Measurements from ENCODE around the gene CYP2A13. TPM values are rescaled to one million over a fixed set of nuclear protein-coding genes. Genes with fewer than 3 reads are reported as not detected.
A peak's percentile ranks its signal among the peaks of the same experiment; 100 is the strongest.
"Not testable (repeated sequence)": the region's sequence is repeated elsewhere in the genome, so short reads cannot be mapped to it uniquely, and the experiment has no call there.

The CYP2A13 gene, protein sequence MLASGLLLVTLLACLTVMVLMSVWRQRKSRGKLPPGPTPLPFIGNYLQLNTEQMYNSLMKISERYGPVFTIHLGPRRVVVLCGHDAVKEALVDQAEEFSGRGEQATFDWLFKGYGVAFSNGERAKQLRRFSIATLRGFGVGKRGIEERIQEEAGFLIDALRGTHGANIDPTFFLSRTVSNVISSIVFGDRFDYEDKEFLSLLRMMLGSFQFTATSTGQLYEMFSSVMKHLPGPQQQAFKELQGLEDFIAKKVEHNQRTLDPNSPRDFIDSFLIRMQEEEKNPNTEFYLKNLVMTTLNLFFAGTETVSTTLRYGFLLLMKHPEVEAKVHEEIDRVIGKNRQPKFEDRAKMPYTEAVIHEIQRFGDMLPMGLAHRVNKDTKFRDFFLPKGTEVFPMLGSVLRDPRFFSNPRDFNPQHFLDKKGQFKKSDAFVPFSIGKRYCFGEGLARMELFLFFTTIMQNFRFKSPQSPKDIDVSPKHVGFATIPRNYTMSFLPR
- total RNA-seq, result not detected

DNA sequence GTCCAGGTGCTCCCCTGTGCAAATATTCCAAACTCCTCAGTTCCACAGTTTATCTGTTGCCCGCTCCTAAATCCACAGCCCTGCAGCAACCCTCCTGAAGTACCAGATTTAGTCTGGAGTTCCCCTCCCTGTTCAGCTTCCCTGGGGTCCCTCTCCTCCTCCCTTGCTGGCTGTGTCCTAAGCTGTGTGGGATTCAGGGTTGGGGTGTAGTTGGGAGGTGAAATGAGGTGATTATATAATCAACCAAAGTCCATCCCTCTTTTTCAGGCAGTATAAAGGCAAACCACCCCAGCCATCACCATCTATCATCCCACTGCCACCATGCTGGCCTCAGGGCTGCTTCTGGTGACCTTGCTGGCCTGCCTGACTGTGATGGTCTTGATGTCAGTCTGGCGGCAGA is at the start of gene CYP2A13:
TSS of gene CYP2A13 (plus strand) at position 301 of the 400 bp plus-strand sequence. CDS start at position 322, 21 bp downstream.
- peaks cover 0 to 55% (median 4%) of the 10 kb centered on the region in 4 donors for H3K27me3 ChIP-seq
- H3K4me3 ChIP-seq, result no peak within 1 kb of the TSS
- no peak within 1 kb of the TSS for H3K27ac ChIP-seq (replicated peaks in 1 of 4)
- H3K4me1 ChIP-seq, result no peaks in the 10 kb centered on the region
- DNase-seq (ENCODE audit: extremely low spot score), result no peak
- H3K9me3 ChIP-seq, result no peaks in the 10 kb centered on the region
- whole genome bisulfite sequencing, result 58% methylated on average over 2 of the region's 2 CpGs
- no peaks in the 10 kb centered on the region for H3K36me3 ChIP-seq
- intact Hi-C loops (cut with DNase I), result no loop called here
- TF ChIP-seq POLR2A (IDR thresholded peaks at IDR 0.05; ENCODE audit: low read depth) (no peak), POLR2AphosphoS5 (IDR thresholded peaks at IDR 0.05) (no peak), EP300 (IDR thresholded peaks at IDR 0.05) (no peak)
- TF ChIP-seq, protein P1, sequence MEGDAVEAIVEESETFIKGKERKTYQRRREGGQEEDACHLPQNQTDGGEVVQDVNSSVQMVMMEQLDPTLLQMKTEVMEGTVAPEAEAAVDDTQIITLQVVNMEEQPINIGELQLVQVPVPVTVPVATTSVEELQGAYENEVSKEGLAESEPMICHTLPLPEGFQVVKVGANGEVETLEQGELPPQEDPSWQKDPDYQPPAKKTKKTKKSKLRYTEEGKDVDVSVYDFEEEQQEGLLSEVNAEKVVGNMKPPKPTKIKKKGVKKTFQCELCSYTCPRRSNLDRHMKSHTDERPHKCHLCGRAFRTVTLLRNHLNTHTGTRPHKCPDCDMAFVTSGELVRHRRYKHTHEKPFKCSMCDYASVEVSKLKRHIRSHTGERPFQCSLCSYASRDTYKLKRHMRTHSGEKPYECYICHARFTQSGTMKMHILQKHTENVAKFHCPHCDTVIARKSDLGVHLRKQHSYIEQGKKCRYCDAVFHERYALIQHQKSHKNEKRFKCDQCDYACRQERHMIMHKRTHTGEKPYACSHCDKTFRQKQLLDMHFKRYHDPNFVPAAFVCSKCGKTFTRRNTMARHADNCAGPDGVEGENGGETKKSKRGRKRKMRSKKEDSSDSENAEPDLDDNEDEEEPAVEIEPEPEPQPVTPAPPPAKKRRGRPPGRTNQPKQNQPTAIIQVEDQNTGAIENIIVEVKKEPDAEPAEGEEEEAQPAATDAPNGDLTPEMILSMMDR (IDR thresholded peaks at IDR 0.05), result no peak

DNA sequence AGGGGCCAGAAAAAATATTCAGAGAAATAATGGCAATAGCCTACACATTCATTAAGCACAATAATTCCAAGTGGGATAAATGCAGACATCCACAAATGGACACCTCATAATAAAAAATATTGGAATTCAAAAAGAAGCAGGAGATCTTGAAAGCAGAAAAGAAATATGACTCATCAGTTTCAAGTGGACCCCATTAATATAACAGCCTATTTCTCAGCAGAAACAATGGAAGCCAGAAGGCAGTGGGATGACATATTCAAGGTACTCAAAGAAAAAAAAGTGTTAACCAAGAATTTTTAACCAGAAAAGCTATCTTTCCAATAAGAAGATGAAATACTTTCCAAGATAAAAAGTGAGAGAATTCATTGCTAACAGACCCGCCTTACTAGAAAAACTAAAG is 48.4 kb upstream of the CYP2A13 start:
- 83% methylated on average over 1 of the region's 1 CpG for WGBS
- intact Hi-C loops (cut with DNase I), result no loop called here
- no peaks in the 10 kb centered on the region for H3K4me1 ChIP-seq

DNA sequence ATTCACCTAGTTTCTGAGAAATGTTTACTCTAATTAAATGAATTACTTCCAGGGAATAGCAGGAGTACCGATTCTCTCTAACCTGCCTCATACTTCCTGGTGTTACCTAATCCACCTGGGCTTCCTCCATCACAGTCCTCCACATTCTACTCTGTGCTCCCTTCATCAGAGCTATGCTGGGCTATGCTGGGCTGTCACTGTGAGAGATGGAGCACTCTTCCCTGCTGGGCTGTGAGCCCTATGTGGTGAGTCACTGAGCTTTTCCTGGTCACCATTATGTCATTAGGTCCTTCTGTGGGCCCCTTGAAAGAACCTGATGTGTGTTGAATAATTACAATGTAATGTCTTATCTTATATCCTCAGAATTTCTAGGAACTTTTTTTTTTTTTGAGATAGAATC is 43.2 kb upstream of the CYP2A13 start:
- H3K27ac ChIP-seq (replicated peaks in 1 of 4); intact Hi-C loops (cut with DNase I); H3K4me1 ChIP-seq; DNase-seq (ENCODE audit: extremely low spot score); H3K9me3 ChIP-seq; H3K4me3 ChIP-seq; H3K36me3 ChIP-seq: not testable (repeated sequence)
- peaks cover 0 to 21% (median 0%) of the 10 kb centered on the region in 4 donors for H3K27me3 ChIP-seq
- WGBS, result 60% methylated on average over 1 of the region's 1 CpG

More for the DNA sequence above, 48.4 kb upstream of the CYP2A13 start:
- Histone ChIP-seq H3K36me3 (no peaks in the 10 kb centered on the region), H3K9me3 (no peaks in the 10 kb centered on the region), H3K27me3 (no peaks in the 10 kb centered on the region), H3K4me3 (no peak overlapping the region), H3K27ac (replicated peaks in 1 of 4) (no peak overlapping the region)
- DNase-seq (ENCODE audit: extremely low spot score), result no peak
- TF ChIP-seq, protein P1 (IDR thresholded peaks at IDR 0.05), result no peak
- TF ChIP-seq POLR2A (IDR thresholded peaks at IDR 0.05; ENCODE audit: low read depth) (no peak), POLR2AphosphoS5 (IDR thresholded peaks at IDR 0.05) (no peak), EP300 (IDR thresholded peaks at IDR 0.05) (no peak)

DNA sequence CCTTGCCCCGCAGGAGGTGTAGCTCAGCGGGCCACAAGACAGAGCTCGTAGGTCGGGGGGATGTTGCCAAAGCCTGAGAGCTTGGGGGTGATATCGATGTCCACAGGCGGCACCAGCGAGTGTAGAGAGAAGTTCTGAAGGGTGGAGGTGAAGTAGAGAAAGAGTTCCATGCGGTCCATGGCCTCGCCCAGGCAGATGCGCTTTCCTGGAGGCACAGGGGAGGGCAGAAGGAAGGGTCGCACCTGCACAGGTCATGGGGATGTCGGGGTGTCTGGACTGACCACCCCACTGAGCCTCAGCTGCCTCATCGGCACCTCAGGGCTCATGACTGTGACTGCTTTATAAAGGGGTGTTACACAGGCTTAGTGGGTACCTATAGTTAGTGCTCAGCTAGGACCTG is 37.8 kb upstream of the CYP2A13 start:
- Histone ChIP-seq H3K4me3 (no peak overlapping the region), H3K36me3 (no peaks in the 10 kb centered on the region), H3K27me3 (peaks cover 0 to 63% (median 0%) of the 10 kb centered on the region in 4 donors), H3K27ac (replicated peaks in 1 of 4) (no peak overlapping the region), H3K9me3 (no peaks in the 10 kb centered on the region), H3K4me1 (no peaks in the 10 kb centered on the region)
- DNase-seq (ENCODE audit: extremely low spot score), result peak; percentile 82
- TF ChIP-seq EP300 (IDR thresholded peaks at IDR 0.05) (no peak), POLR2A (IDR thresholded peaks at IDR 0.05; ENCODE audit: low read depth) (no peak), POLR2AphosphoS5 (IDR thresholded peaks at IDR 0.05) (no peak)
- TF ChIP-seq, protein P1 (IDR thresholded peaks at IDR 0.05), result no peak
- WGBS, result 80% methylated on average over 13 of the region's 13 CpGs
- intact Hi-C loops (cut with DNase I), result no loop called here

DNA sequence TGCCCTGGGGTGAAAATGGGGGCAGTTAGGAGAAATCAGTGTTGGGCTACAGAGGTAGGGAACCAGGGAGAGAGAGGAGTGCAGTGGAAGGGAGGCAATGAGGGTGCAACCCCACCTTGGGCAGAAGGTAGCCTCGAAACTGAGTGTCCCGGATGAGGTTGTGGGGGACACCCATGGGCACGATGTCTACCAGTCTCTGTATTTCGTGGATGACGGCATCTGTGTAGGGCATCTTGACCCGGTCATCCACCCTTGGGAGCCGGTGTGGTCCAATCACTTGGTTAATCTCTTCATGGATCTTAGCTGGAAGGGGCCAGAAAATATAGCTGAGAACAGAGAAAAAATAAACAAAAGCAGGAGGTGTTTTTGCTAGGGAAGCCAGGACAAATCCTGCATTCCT is 36.1 kb upstream of the CYP2A13 start:
- intact Hi-C loops (cut with DNase I); H3K9me3 ChIP-seq; H3K36me3 ChIP-seq; H3K4me1 ChIP-seq; H3K27ac ChIP-seq (replicated peaks in 1 of 4); H3K4me3 ChIP-seq: not testable (repeated sequence)
- peak; percentile 39 for DNase-seq (ENCODE audit: extremely low spot score)
- peaks cover 0 to 73% (median 0%) of the 10 kb centered on the region in 4 donors for H3K27me3 ChIP-seq
- WGBS, result 46% methylated on average over 7 of the region's 7 CpGs

DNA sequence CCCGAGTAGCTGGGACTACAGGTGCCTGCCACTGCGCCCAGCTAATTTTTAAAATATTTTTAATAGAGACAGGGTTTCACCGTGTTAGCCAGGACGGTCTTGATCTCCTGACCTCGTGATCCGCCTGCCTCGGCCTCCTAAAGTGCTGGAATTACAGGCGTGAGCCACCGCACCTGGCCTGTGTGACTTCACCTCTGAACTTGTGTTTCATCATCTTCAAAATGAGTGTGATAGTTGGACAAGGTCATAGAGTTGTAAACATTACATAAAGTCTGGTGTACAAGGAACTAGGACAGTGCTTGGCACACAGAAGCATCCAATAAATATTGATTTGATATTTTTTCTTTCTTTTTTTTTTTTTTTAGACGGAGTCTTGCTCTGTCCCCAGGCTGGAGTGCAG is 34.9 kb upstream of the CYP2A13 start:
- H3K9me3 ChIP-seq; intact Hi-C loops (cut with DNase I); H3K4me3 ChIP-seq: not testable (repeated sequence)

More for the DNA sequence above, 34.9 kb upstream of the CYP2A13 start:
- not testable (repeated sequence) for H3K27ac ChIP-seq (replicated peaks in 1 of 4); H3K36me3 ChIP-seq; H3K4me1 ChIP-seq; DNase-seq (ENCODE audit: extremely low spot score)
- 72% methylated on average over 10 of the region's 10 CpGs for WGBS
- peaks cover 0 to 78% (median 0%) of the 10 kb centered on the region in 4 donors for H3K27me3 ChIP-seq
